ENCODE data around the gene BCAR3. TPM values are rescaled to one million over a fixed set of nuclear protein-coding genes. Genes with fewer than 3 reads are reported as not detected.
"Not testable (repeated sequence)": the region's sequence is repeated elsewhere in the genome, so short reads cannot be mapped to it uniquely, and the experiment has no call there.

BCAR3 gene
- polyA plus RNA-seq, 4 donors: 22.5 to 28.9 (median 25.2) TPM

DNA sequence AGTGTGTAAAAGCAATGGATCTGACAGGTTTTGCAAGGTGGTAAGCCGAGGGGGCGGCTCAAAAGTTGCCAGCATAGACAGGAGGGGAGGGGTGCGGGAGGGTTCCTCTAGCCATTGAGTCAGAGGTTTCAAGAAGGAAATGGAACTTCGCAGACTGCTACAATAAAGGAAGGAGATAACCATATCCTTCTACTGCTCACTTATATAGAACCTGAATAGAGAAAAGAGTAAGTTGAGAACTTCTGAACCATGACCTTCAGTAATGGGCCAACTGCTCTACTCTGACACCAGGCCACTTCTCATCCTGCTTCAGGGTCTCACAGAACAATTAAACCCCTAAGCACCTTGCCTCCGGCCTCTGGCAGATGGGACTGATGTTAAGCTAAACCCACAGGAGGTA lies 26.3 kb upstream of the BCAR3 start:
- DNase-seq (ENCODE audit: low read depth in 4 of 4, low spot score in 2 of 4): no peak

GRCh38 chr1:93705892-93706500 lies 24.4 kb upstream of the BCAR3 start:
- no peak for DNase-seq (ENCODE audit: low read depth in 4 of 4, low spot score in 2 of 4)

GRCh38 chr1:93704052-93704451 lies 22.4 kb upstream of the BCAR3 start:
- DNase-seq (ENCODE audit: low read depth in 4 of 4, low spot score in 2 of 4): no peak

- DNase-seq (ENCODE audit: low read depth in 4 of 4, low spot score in 2 of 4): no peak
Observed at GRCh38 chr1:93703643-93704042, 22.0 kb upstream of the BCAR3 start.

DNA sequence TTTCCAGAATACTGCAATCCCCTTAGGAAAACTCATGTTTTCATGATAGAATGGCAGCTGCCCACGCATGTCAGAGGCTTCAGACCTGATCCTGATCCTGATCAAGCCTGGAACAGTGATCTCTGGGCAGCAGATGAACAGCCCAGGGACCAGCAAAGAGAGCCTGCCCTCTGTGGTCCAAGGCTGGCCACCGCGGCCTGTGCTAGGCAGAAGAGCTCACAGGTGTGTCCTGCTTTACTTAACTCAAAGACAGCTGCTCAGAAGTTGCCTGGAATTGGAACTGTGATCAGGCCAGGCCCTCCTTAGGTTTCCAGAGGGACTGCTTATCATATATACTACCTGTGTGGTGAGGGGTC lies 21.2 kb upstream of the BCAR3 start:
- no peak for DNase-seq (ENCODE audit: low read depth in 4 of 4, low spot score in 2 of 4)

DNA sequence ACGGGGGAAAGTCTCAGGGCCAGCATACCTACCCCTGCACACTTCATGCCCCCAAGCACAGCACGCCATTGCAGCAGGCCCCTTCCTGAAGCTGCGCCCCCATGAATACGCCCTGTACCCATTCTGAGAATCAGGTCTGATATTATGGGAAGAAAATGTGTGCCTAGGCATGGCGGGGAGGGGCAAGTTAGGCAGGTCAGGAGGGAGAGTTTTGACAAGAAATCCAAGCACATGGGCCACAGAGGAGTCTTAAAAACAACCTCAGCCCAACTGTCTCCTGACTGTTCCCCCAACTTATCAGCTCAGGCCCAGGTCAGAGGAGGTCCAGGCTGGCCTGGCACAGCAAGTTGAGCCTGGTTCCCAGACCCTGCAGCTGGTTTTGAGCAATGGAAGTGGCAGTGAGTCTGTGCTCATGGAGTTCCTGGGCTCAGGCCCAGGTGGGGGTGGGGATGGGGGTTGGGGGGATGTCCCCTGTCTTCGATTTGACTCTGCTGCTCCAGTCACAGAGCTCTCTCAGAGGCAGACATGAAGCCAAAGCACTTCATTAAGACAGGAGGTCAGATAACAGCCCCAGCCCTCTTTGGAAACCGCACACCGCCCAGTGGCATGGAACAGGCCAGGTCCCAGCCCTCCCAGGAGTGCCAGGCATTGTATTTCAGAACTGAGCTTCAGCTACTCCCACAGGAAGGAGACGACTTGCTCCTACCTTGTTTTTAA lies 20.6 kb upstream of the BCAR3 start:
- peak in 1 of 4 donors; percentile 60 for DNase-seq (ENCODE audit: low read depth in 4 of 4, low spot score in 2 of 4)

- DNase-seq (ENCODE audit: low read depth in 4 of 4, low spot score in 2 of 4): no peak
Observed at GRCh38 chr1:93701629-93702028, 20.0 kb upstream of the BCAR3 start.

DNA sequence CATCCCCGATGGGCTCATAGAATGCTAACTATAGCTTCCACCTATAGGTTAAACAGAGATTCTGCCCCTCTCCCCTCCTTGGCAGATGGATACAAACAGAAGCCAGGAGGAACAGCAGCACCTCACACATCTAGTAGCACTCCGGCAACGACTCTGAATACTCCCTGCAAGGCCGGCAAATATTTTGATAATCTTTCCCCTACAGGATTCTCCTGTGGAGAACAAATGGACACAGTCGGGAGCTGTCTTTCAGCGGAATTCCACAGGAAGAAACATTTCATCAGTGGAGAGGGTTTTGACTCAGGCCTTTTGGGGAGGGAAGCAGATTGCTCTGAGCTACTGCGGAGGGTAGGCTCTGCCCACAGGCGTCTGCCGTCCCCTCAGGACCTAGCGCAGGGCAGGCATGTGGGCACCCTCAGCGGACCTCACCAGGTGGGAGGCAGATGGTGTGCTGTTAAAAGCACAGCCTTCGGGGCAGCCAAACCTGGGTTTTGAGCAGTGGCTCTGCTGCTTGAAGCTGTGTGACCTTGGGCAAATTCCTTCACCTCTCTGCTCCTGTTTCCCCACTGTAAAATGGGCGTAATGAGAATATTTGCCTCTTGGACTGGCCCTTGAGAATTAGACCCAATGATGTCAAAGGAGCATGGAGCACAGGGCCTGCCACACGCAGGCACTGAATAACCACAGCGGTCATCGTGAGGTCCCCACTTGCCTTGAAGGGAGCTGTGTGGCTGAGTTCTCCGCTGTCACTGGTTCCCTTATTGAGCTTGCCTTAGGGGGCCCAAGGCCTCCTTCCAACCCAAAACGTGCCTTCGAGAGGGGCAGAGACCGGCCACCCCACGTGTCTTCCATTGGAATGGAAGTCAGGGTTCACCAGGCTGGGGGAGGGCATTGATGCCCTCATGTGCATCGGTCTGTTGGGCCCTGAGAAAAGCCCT lies 19.2 kb upstream of the BCAR3 start:
- no peak for DNase-seq (ENCODE audit: low read depth in 4 of 4, low spot score in 2 of 4)

- DNase-seq (ENCODE audit: low read depth in 4 of 4, low spot score in 2 of 4): no peak
Observed at GRCh38 chr1:93699503-93700168, 18.0 kb upstream of the BCAR3 start.

GRCh38 chr1:93699049-93699384 lies 17.4 kb upstream of the BCAR3 start:
- DNase-seq (ENCODE audit: low read depth in 4 of 4, low spot score in 2 of 4): no peak

DNA sequence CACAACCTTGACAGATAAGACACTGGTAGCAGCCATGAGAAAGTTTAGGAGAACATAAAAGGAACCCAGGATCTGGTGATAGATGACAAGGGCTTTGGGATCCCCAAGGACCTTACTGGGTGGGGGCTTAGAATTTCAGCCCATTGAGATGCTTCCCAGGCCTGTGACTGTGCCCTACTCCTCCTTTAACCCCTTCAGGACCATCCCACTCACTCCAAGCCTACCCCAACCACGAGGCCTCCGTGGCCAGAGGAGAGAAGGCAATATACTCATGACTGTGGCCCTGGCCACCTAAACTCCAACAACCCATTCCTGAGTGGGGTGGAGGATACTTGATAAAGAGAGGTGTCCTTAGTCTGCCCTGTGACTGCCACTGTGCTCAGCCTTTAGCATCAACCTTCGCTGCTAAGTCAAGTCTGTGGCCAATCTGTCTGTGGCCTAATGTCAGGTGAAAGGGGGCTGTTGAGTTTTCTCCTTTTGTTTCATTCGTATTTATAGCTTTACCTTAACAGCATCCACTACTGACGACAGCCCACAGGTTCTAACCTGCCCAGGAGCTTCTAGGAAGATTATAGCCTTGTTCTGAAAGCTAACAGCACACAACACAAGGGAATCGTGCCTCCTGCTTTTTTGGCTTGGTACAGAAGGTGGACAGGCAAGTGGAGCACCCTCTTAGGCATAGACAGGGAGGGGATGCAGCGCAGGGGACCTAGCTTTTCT lies 16.9 kb upstream of the BCAR3 start:
- DNase-seq (ENCODE audit: low read depth in 4 of 4, low spot score in 2 of 4): no peak

DNA sequence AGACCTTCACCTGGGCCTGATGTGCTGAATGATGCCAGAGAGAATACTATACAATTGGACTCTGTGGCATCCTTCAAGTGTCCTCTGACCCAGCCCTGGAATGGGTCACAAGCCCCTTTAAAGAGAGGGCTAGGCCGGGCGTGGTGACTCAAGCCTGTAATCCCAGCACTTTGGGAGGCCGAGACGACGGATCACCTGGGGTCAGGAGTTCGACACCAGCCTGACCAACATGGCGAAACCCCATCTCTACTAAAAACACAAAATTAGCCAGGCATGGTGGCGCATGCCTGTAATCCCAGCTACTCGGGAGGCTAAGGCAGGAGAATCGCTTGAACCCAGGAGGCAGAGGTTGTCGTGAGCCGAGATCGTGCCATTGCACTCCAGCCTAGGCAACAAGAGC lies 15.9 kb upstream of the BCAR3 start:
- DNase-seq (ENCODE audit: low read depth in 4 of 4, low spot score in 2 of 4): not testable (repeated sequence)

DNA sequence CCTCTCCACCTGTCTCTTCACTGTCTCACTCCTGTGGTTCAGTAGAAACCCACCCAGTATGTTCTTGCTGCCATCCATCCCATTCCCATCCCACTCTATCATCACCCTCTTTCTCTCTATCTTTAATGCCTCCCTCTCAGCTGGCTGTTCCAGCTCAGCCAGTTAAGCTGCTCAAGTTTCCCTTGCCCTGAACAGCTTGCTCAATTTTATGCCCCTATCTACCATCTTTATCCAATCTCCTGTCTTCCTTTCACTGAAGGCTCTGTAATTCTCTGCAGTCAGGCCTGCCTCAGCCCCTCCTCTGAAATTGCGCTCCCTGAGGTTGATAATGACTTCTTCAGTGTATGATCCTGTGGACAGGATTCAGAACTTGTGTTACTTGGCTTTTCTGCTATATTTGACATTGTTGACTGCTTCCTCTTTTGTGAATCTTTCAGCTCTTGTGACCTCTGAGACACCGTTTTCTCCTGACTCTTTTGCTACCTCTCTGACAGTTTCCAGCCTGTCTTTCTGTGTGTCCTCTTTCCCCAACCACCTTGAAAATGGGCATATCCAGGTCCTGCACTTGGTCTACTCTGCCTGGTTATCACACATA lies 13.9 kb upstream of the BCAR3 start:
- DNase-seq (ENCODE audit: low read depth in 4 of 4, low spot score in 2 of 4): no peak

GRCh38 chr1:93694819-93695218 lies 13.2 kb upstream of the BCAR3 start:
- no peak for DNase-seq (ENCODE audit: low read depth in 4 of 4, low spot score in 2 of 4)

GRCh38 chr1:93694039-93694438 lies 12.4 kb upstream of the BCAR3 start:
- DNase-seq (ENCODE audit: low read depth in 4 of 4, low spot score in 2 of 4): no peak

- no peak for DNase-seq (ENCODE audit: low read depth in 4 of 4, low spot score in 2 of 4)
Observed at GRCh38 chr1:93692983-93693591, 11.4 kb upstream of the BCAR3 start.

DNA sequence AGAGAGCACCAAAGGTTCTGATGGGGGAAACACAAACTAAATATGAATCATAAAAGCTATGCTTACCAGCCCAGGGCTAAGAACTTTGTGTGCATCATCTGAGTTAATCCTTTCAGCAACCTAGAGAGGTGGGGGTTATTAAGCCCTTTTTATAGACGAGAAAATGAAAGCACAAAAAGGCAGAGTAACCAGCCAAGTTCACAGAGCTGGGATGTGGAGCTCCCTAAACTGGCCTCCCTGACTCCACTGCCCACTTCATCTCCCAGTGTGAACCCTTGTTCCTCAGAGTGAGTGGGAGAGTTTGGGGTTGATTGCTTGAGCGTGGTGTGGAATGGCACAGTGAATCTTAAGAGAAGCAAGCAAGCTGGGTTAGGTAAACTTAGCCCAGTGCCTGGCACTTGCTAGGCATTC lies 10.8 kb upstream of the BCAR3 start:
- DNase-seq (ENCODE audit: low read depth in 4 of 4, low spot score in 2 of 4): no peak

GRCh38 chr1:93692026-93692425 lies 10.4 kb upstream of the BCAR3 start:
- no peak for DNase-seq (ENCODE audit: low read depth in 4 of 4, low spot score in 2 of 4)

- no peak for DNase-seq (ENCODE audit: low read depth in 4 of 4, low spot score in 2 of 4)
Observed at GRCh38 chr1:93690921-93691789, 9.5 kb upstream of the BCAR3 start.
